ENCODE results near the gene OR1J1.

Gene OR1J1

DNA sequence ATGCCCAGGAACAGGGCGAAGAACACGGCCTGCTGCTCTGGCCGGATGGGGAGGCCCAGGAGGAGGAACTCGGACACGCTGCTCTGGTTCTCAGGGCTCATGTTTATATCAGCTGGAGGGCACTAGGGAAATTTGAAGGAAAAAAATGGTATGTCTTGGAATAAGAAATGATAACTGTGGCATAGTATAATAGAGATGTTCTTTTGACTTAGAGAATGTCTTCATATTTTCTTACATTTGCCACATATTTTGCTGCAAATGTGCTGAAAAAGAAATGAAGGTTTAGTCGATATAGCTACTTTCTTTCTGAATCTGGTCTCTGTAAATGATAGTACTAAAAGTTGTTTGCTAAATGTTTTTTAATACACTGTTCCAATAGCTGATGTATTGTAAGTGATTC, at the start of gene OR1J1:
Gene OR1J1, minus strand, starts transcription at position 101 of the 400 bp plus-strand sequence. Its CDS starts 0 bp downstream, at position 101.
- Histone ChIP-seq H3K9ac (ENCODE audit: low read length) (no peak within 1 kb of the TSS), H3K4me1 (ENCODE audit: control insufficient read depth, insufficient read depth, low read length) (no peaks in the 10 kb centered on the region), H3K4me3 (ENCODE audit: low read length) (no peak within 1 kb of the TSS), H3K27me3 (ENCODE audit: control insufficient read depth, insufficient read depth, low read length) (no peaks in the 10 kb centered on the region), H3K27ac (ENCODE audit: low read depth, low read length) (no peak within 1 kb of the TSS), H3K36me3 (ENCODE audit: control insufficient read depth, insufficient read depth, low read length) (no peaks in the 10 kb centered on the region)

DNA sequence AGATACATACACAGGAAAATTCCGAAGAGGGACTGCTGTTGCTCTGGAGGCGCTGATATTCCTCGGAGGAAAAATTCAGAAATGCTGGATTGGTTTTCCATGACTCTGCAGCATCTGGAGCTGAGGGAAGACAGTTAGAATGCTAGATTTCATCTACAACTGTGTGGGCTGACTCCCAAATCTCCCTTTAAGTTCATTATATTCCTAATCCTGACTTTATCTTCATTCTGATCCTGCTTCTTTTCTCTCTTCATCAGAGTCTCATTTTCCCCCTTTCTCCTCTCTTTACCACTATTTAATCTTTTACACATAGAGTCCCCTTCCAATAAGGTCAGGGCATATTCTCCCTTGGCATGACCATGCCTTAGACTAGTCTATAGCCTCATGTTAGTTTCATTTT, 49.5 kb upstream of the OR1J1 start, which contains the start of gene OR1N1:
Gene OR1N1, minus strand, starts transcription at position 101 of the 400 bp plus-strand sequence. Its CDS starts 0 bp downstream, at position 101.
- Histone ChIP-seq H3K4me3 (ENCODE audit: low read length) (no peak within 1 kb of the TSS), H3K27me3 (ENCODE audit: control insufficient read depth, insufficient read depth, low read length) (no peaks in the 10 kb centered on the region), H3K4me1 (ENCODE audit: control insufficient read depth, insufficient read depth, low read length) (no peaks in the 10 kb centered on the region), H3K36me3 (ENCODE audit: control insufficient read depth, insufficient read depth, low read length) (no peaks in the 10 kb centered on the region), H3K27ac (ENCODE audit: low read depth, low read length) (no peak within 1 kb of the TSS), H3K9ac (ENCODE audit: low read length) (no peak within 1 kb of the TSS)

DNA sequence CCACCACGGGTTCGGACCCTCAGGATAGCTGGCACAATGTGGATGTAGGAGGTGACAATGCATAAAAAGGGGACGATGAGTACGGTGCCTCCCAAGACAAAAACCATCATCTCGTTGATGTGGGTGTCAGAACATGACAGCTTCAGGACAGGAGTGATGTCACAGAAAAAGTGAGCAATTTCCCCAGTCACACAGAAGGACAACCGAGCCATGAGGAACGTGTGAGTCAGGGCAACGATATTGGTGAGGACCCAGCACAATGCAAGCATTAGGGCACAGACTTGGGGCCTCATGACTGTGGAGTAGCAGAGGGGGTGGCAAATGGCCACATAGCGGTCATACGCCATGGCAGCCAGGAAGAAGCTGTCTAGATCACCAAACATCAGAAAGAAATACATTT, 48.9 kb upstream of the OR1J1 start:
- Histone ChIP-seq H3K36me3 (ENCODE audit: control insufficient read depth, insufficient read depth, low read length) (no peaks in the 10 kb centered on the region), H3K4me3 (ENCODE audit: low read length) (no peak overlapping the region), H3K4me1 (ENCODE audit: control insufficient read depth, insufficient read depth, low read length) (no peaks in the 10 kb centered on the region), H3K27me3 (ENCODE audit: control insufficient read depth, insufficient read depth, low read length) (no peaks in the 10 kb centered on the region), H3K27ac (ENCODE audit: low read depth, low read length) (no peak overlapping the region), H3K9ac (ENCODE audit: low read length) (no peak overlapping the region)

DNA sequence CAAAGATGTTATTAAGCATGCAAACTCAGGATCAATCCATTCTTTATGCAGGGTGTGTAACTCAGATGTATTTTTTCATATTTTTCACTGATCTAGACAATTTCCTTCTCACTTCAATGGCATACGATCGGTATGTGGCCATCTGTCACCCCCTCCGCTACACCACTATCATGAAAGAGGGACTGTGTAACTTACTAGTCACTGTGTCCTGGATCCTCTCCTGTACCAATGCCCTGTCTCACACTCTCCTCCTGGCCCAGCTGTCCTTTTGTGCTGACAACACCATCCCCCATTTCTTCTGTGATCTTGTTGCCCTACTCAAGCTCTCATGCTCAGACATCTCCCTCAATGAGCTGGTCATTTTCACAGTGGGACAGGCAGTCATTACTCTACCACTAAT, 41.6 kb upstream of the OR1J1 start:
- H3K4me3 ChIP-seq (ENCODE audit: low read length) = no peak overlapping the region
- no peak overlapping the region for H3K9ac ChIP-seq (ENCODE audit: low read length)
- H3K27ac ChIP-seq (ENCODE audit: low read depth, low read length) = no peak overlapping the region
- no peaks in the 10 kb centered on the region for H3K27me3 ChIP-seq (ENCODE audit: control insufficient read depth, insufficient read depth, low read length)
- H3K36me3 ChIP-seq (ENCODE audit: control insufficient read depth, insufficient read depth, low read length) = no peaks in the 10 kb centered on the region
- no peaks in the 10 kb centered on the region for H3K4me1 ChIP-seq (ENCODE audit: control insufficient read depth, insufficient read depth, low read length)

DNA sequence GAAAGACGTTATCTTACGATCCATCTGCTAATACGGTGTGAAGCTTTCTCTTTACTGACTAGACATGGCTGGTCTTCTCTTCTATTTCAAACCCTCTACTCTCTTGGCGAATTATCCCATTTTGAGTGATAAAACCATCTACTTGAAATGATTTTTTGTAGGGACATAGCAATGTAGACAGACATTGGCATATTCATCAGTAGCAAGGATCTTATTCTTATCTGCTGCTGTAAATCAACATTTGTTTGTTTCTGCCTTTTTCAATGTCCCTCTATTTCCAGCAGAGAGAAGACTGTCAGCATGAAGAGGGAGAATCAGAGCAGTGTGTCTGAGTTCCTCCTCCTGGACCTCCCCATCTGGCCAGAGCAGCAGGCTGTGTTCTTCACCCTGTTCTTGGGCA, 41.1 kb upstream of the OR1J1 start, which contains the start of gene OR1J4:
Gene OR1J4, plus strand, starts transcription at position 301 of the 400 bp plus-strand sequence. Its CDS starts 0 bp downstream, at position 301.
- Histone ChIP-seq H3K4me1 (ENCODE audit: control insufficient read depth, insufficient read depth, low read length) (no peaks in the 10 kb centered on the region), H3K4me3 (ENCODE audit: low read length) (no peak within 1 kb of the TSS), H3K9ac (ENCODE audit: low read length) (no peak within 1 kb of the TSS), H3K27me3 (ENCODE audit: control insufficient read depth, insufficient read depth, low read length) (no peaks in the 10 kb centered on the region), H3K27ac (ENCODE audit: low read depth, low read length) (no peak within 1 kb of the TSS), H3K36me3 (ENCODE audit: control insufficient read depth, insufficient read depth, low read length) (no peaks in the 10 kb centered on the region)

DNA sequence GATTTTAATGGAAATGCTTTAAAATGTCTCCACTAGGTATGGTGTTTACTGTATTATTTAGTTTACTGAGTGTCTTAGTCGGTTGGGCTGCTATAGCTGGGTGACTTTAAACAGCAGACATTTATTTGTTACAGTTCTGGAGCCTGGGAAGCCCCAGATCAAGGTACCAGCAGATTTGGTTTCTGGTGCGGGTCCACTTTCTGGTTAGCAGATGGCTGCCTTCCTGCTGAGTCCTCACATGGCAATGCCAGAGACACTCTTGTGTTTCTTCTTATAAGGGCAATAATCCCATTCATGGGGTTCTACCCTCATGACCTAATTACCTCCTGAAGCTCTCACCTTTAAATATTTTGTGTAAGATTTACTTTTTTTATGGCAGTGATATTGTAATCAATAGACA, 40.5 kb upstream of the OR1J1 start:
- H3K9ac ChIP-seq (ENCODE audit: low read length) = no peak overlapping the region
- H3K27ac ChIP-seq (ENCODE audit: low read depth, low read length) = no peak overlapping the region
- no peaks in the 10 kb centered on the region for H3K27me3 ChIP-seq (ENCODE audit: control insufficient read depth, insufficient read depth, low read length)
- H3K4me1 ChIP-seq (ENCODE audit: control insufficient read depth, insufficient read depth, low read length) = no peaks in the 10 kb centered on the region
- H3K36me3 ChIP-seq (ENCODE audit: control insufficient read depth, insufficient read depth, low read length) = no peaks in the 10 kb centered on the region
- H3K4me3 ChIP-seq (ENCODE audit: low read length) = no peak overlapping the region

- Histone ChIP-seq H3K4me3 (ENCODE audit: low read length) (no peak within 1 kb of the TSS), H3K4me1 (ENCODE audit: control insufficient read depth, insufficient read depth, low read length) (no peaks in the 10 kb centered on the region), H3K27me3 (ENCODE audit: control insufficient read depth, insufficient read depth, low read length) (peaks cover 3% of the 10 kb centered on the region), H3K27ac (ENCODE audit: low read depth, low read length) (no peak within 1 kb of the TSS), H3K36me3 (ENCODE audit: control insufficient read depth, insufficient read depth, low read length) (no peaks in the 10 kb centered on the region), H3K9ac (ENCODE audit: low read length) (no peak within 1 kb of the TSS)
Observed at GRCh38 chr9:122510502-122510901, 32.8 kb upstream of the OR1J1 start, which contains the start of gene OR1J2. Gene OR1J2 (plus strand): TSS chr9:122510802. CDS start chr9:122510802, 0 bp downstream.

DNA sequence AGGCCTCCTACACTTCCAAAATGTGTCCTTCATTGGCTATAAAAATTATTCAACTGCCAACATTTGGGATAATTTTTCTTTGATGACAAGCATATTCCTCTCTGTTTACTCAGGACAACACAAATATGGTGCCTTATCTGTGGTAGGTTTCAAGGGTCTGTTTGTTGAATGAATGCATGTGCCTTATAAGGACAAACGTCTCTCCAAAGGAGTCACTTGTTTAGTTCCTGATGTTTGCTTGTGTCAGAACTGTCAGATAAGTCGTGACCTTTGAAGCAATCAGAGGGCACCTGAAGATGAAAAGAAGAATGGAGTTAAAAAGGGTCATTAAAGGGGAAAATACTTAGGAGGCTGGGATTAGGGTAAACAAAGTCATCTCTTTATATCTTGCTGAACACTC, 29.2 kb upstream of the OR1J1 start:
- Histone ChIP-seq H3K36me3 (ENCODE audit: control insufficient read depth, insufficient read depth, low read length) (no peaks in the 10 kb centered on the region), H3K27me3 (ENCODE audit: control insufficient read depth, insufficient read depth, low read length) (peaks cover 3% of the 10 kb centered on the region), H3K4me1 (ENCODE audit: control insufficient read depth, insufficient read depth, low read length) (no peaks in the 10 kb centered on the region), H3K4me3 (ENCODE audit: low read length) (no peak overlapping the region), H3K9ac (ENCODE audit: low read length) (no peak overlapping the region), H3K27ac (ENCODE audit: low read depth, low read length) (no peak overlapping the region)

GRCh38 chr9:122498883-122499288, 21.2 kb upstream of the OR1J1 start:
- no peaks in the 10 kb centered on the region for H3K27me3 ChIP-seq (ENCODE audit: control insufficient read depth, insufficient read depth, low read length)
- H3K9ac ChIP-seq (ENCODE audit: low read length) = no peak overlapping the region
- no peaks in the 10 kb centered on the region for H3K36me3 ChIP-seq (ENCODE audit: control insufficient read depth, insufficient read depth, low read length)
- H3K27ac ChIP-seq (ENCODE audit: low read depth, low read length) = no peak overlapping the region
- H3K4me3 ChIP-seq (ENCODE audit: low read length) = no peak overlapping the region
- no peaks in the 10 kb centered on the region for H3K4me1 ChIP-seq (ENCODE audit: control insufficient read depth, insufficient read depth, low read length)

- Histone ChIP-seq H3K27me3 (ENCODE audit: control insufficient read depth, insufficient read depth, low read length) (no peaks in the 10 kb centered on the region), H3K9ac (ENCODE audit: low read length) (no peak overlapping the region), H3K27ac (ENCODE audit: low read depth, low read length) (no peak overlapping the region), H3K4me1 (ENCODE audit: control insufficient read depth, insufficient read depth, low read length) (no peaks in the 10 kb centered on the region), H3K36me3 (ENCODE audit: control insufficient read depth, insufficient read depth, low read length) (no peaks in the 10 kb centered on the region), H3K4me3 (ENCODE audit: low read length) (no peak overlapping the region)
Observed at GRCh38 chr9:122479062-122479461, 1.3 kb upstream of the OR1J1 start.

GRCh38 chr9:122477346-122477745, 380 bp downstream of the OR1J1 start:
- no peaks in the 10 kb centered on the region for H3K4me1 ChIP-seq (ENCODE audit: control insufficient read depth, insufficient read depth, low read length)
- no peak overlapping the region for H3K4me3 ChIP-seq (ENCODE audit: low read length)
- H3K27me3 ChIP-seq (ENCODE audit: control insufficient read depth, insufficient read depth, low read length) = no peaks in the 10 kb centered on the region
- H3K27ac ChIP-seq (ENCODE audit: low read depth, low read length) = no peak overlapping the region
- H3K9ac ChIP-seq (ENCODE audit: low read length) = no peak overlapping the region
- no peaks in the 10 kb centered on the region for H3K36me3 ChIP-seq (ENCODE audit: control insufficient read depth, insufficient read depth, low read length)

DNA sequence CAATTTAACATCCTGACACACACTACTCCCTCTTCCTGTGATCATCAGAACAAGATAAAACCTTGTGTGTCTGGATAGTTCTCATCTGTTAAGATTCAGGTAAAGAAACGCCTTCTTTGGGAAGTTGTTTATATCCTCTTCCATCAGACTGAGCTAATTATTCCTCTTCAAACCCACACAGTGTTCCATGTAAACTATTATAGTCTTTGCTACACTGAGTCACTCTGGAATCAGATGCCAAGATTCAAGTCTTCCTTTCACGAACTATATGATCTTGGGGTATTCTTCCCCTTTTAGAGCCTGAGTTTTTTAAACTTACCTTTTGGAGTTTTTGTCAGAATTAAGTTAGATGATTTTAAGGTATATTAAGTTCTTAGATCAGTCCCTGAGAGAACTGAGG, 2.0 kb downstream of the OR1J1 start:
- H3K27me3 ChIP-seq (ENCODE audit: control insufficient read depth, insufficient read depth, low read length) = no peaks in the 10 kb centered on the region
- H3K27ac ChIP-seq (ENCODE audit: low read depth, low read length) = no peak overlapping the region
- H3K4me3 ChIP-seq (ENCODE audit: low read length) = no peak overlapping the region
- H3K4me1 ChIP-seq (ENCODE audit: control insufficient read depth, insufficient read depth, low read length) = no peaks in the 10 kb centered on the region
- H3K36me3 ChIP-seq (ENCODE audit: control insufficient read depth, insufficient read depth, low read length) = no peaks in the 10 kb centered on the region
- H3K9ac ChIP-seq (ENCODE audit: low read length) = no peak overlapping the region

GRCh38 chr9:122474561-122474960, 3.2 kb downstream of the OR1J1 start:
- Histone ChIP-seq H3K9ac (ENCODE audit: low read length) (no peak overlapping the region), H3K27ac (ENCODE audit: low read depth, low read length) (no peak overlapping the region), H3K4me3 (ENCODE audit: low read length) (no peak overlapping the region), H3K27me3 (ENCODE audit: control insufficient read depth, insufficient read depth, low read length) (no peaks in the 10 kb centered on the region), H3K36me3 (ENCODE audit: control insufficient read depth, insufficient read depth, low read length) (no peaks in the 10 kb centered on the region), H3K4me1 (ENCODE audit: control insufficient read depth, insufficient read depth, low read length) (no peaks in the 10 kb centered on the region)
